Measurements from ENCODE around the gene FFAR3. TPM values are rescaled to one million over a fixed set of nuclear protein-coding genes. Genes with fewer than 3 reads are reported as not detected.

Gene FFAR3
- total RNA-seq, 1 donor from 2014 or later: not detected

DNA sequence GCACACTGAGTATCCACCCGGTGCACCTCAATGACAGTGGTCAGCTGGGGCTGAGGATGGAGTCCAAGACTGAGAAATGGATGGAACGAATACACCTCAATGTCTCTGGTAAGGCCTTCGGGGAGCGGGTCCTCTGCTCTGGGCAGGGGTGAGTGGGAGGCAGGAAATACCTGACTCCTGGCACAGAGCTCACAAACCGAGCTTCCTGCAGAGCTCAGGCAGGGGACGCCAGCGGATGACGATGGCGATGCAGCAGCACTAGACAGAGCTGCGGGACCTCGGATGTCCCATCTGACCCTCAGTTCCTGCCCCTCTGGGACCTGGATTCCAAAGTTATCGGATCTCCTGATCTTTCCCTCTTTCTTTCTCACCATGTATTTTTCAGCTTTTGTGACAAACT is 25.4 kb upstream of the FFAR3 start:
- Histone ChIP-seq H3K27me3 (ENCODE audit: control insufficient read depth, insufficient read depth, low read length) (no peaks in the 10 kb centered on the region), H3K4me3 (ENCODE audit: low read depth, low read length) (no peak overlapping the region), H3K36me3 (ENCODE audit: control insufficient read depth, insufficient read depth, low read length) (no peaks in the 10 kb centered on the region)
- DNase-seq (ENCODE audit: low read depth) (no peak), FAIRE-seq (no peak)
- TF ChIP-seq, protein P1, sequence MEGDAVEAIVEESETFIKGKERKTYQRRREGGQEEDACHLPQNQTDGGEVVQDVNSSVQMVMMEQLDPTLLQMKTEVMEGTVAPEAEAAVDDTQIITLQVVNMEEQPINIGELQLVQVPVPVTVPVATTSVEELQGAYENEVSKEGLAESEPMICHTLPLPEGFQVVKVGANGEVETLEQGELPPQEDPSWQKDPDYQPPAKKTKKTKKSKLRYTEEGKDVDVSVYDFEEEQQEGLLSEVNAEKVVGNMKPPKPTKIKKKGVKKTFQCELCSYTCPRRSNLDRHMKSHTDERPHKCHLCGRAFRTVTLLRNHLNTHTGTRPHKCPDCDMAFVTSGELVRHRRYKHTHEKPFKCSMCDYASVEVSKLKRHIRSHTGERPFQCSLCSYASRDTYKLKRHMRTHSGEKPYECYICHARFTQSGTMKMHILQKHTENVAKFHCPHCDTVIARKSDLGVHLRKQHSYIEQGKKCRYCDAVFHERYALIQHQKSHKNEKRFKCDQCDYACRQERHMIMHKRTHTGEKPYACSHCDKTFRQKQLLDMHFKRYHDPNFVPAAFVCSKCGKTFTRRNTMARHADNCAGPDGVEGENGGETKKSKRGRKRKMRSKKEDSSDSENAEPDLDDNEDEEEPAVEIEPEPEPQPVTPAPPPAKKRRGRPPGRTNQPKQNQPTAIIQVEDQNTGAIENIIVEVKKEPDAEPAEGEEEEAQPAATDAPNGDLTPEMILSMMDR (IDR thresholded peaks at IDR 0.05; ENCODE audit: insufficient read depth, low read length, severe bottlenecking): no peak

DNA sequence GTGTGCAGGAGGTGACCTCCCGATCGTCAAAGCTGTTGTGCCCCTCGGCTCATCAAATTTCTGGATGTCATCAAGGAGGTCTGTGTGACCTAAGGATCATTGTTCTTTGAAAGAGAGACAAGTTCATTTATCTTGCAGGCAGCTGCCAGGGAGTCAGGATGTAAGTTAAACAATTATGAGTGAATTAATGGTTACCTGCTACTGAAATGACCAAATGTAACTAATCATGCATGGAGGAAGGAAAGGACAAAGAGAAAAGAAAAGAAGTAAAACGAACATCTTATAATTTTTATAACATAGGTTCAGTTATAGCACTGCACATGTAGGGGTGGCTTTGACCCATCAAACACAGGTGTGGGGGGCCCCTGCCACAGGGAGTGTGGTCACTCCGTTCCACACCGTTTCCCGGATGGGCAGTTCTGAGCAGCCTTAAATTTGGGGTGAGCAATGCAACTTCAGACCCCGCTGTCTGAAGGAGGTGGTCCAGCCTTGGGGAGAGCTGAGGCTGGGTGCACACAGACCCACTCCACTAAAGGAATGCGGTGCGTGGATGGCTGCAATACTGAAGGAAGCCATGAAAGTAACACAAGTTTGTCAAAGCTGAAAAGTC is 24.0 kb upstream of the FFAR3 start:
- no peaks in the 10 kb centered on the region for H3K27me3 ChIP-seq (ENCODE audit: control insufficient read depth, insufficient read depth, low read length)
- FAIRE-seq: no peak
- H3K4me3 ChIP-seq (ENCODE audit: low read depth, low read length): no peak overlapping the region
- no peaks in the 10 kb centered on the region for H3K36me3 ChIP-seq (ENCODE audit: control insufficient read depth, insufficient read depth, low read length)
- TF ChIP-seq, protein P1 (IDR thresholded peaks at IDR 0.05; ENCODE audit: insufficient read depth, low read length, severe bottlenecking): no peak
- DNase-seq (ENCODE audit: low read depth): no peak

DNA sequence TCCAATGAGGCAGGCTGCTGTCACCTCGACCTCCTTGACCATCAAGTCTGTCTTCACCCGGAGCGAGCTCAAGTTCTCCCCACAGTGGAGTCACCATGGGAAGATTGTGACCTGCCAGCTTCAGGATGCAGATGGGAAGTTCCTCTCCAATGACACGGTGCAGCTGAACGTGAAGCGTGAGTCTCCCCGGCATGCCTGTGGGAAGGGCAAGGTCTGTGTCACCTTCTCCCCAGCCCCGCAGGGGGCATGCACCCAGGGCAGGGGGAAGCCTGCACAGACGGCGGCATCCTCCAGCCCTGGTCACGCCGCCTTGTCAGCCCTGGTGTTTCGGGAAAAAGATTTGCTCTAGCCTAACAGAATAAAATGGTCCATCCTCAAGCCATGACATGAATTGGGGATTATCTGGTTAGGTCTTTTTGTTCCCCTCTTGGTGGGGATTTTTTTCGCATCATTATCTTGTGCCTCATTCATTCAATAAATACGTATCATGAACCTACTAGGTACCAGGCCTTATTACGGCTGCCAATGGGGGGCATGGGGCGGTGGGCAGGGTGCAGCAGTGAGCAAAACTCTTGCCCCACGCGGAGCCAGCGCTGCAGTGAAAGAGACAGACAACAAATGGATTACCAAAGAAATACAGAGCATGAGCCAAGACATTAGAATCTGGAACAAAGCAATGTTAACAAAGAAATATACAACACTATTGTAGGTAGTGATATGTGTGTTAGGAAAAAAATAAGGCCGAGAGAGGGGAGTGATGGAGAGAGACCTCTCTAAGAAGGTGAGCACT is 21.9 kb upstream of the FFAR3 start:
- no peak overlapping the region for H3K4me3 ChIP-seq (ENCODE audit: low read depth, low read length)
- TF ChIP-seq, protein P1 (IDR thresholded peaks at IDR 0.05; ENCODE audit: insufficient read depth, low read length, severe bottlenecking): no peak
- no peaks in the 10 kb centered on the region for H3K36me3 ChIP-seq (ENCODE audit: control insufficient read depth, insufficient read depth, low read length)
- no peak for FAIRE-seq
- no peaks in the 10 kb centered on the region for H3K27me3 ChIP-seq (ENCODE audit: control insufficient read depth, insufficient read depth, low read length)
- DNase-seq (ENCODE audit: low read depth): no peak

DNA sequence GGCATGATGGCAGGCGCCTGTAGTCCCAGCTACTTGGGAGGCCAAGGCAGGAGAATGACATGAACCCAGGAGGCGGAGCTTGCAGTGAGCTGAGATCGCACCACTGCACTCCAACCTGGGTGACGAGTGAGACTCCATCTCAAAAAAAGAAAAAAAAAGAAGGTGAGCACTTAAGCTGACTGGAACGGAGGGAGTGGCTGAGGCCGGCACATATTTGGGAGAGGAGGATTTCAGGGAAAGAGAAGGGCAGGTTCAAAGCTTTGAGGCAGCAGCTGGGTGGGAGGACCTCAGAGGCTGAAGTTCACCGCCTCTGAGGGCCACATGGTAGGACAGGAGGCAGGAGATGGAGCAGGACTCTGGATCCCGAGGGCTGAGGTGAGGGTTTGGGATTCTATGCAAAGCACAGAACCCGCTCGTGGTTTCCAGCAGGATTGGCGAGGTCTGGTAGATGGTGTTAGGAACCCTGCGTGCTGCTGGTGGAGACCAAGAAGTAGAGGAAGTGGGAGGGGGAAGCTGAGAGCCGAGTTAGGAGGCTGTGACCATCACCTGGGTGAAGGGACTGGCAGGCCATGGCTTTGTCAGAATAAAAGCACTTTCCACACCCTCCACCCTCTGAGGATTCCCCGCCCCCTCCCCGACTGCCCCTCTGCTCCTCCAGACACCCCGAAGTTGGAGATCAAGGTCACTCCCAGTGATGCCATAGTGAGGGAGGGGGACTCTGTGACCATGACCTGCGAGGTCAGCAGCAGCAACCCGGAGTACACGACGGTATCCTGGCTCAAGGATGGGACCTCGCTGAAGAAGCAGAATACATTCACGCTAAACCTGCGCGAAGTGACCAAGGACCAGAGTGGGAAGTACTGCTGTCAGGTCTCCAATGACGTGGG is 20.9 kb upstream of the FFAR3 start:
- no peak for DNase-seq (ENCODE audit: low read depth)
- H3K27me3 ChIP-seq (ENCODE audit: control insufficient read depth, insufficient read depth, low read length): no peaks in the 10 kb centered on the region
- FAIRE-seq: peak; percentile 52
- no peak overlapping the region for H3K4me3 ChIP-seq (ENCODE audit: low read depth, low read length)
- H3K36me3 ChIP-seq (ENCODE audit: control insufficient read depth, insufficient read depth, low read length): no peaks in the 10 kb centered on the region
- TF ChIP-seq, protein P1 (IDR thresholded peaks at IDR 0.05; ENCODE audit: insufficient read depth, low read length, severe bottlenecking): no peak

DNA sequence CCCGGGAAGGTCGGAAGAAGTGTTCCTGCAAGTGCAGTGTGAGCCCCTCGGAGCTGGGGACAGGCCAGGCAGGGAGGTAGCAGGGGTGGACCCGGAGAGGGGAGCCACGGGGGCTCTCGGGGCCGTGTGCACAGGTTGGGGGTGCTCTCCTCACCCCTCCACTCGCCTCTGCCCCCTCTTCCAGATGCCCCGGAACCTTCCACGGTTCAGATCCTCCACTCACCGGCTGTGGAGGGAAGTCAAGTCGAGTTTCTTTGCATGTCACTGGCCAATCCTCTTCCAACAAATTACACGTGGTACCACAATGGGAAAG is 20.3 kb upstream of the FFAR3 start:
- Histone ChIP-seq H3K27me3 (ENCODE audit: control insufficient read depth, insufficient read depth, low read length) (no peaks in the 10 kb centered on the region), H3K4me3 (ENCODE audit: low read depth, low read length) (no peak overlapping the region), H3K36me3 (ENCODE audit: control insufficient read depth, insufficient read depth, low read length) (no peaks in the 10 kb centered on the region)
- FAIRE-seq (no peak), DNase-seq (ENCODE audit: low read depth) (no peak)
- TF ChIP-seq, protein P1 (IDR thresholded peaks at IDR 0.05; ENCODE audit: insufficient read depth, low read length, severe bottlenecking): no peak
